ENCODE results near the gene PGM5.

DNA sequence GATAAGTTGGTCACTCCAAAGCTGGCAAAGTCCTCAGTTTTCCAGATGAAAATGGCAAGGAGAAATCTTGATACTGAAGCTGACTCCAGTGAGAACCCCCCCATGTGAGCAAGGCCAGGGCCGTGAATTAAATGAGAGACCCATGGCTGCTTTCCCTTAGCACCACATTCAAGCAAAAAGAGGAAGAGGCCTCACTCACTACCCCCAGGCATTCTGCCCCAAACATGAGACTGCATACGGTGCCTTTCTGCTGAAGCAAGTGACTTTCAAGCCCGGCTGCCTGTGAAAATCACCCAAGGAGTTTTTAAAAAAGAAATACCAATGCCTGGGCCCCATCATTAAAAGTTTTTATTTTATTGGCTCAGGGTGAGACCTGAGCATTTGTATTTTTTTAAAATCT lies 117.4 kb downstream of the PGM5 start:
- TF ChIP-seq EZH2 (IDR thresholded peaks at IDR 0.05; ENCODE audit: low read depth, unreplicated experiment), result no peak
- TF ChIP-seq POLR2AphosphoS5 (IDR thresholded peaks at IDR 0.05; ENCODE audit: low read depth), result no peak
- TF ChIP-seq, protein P1, sequence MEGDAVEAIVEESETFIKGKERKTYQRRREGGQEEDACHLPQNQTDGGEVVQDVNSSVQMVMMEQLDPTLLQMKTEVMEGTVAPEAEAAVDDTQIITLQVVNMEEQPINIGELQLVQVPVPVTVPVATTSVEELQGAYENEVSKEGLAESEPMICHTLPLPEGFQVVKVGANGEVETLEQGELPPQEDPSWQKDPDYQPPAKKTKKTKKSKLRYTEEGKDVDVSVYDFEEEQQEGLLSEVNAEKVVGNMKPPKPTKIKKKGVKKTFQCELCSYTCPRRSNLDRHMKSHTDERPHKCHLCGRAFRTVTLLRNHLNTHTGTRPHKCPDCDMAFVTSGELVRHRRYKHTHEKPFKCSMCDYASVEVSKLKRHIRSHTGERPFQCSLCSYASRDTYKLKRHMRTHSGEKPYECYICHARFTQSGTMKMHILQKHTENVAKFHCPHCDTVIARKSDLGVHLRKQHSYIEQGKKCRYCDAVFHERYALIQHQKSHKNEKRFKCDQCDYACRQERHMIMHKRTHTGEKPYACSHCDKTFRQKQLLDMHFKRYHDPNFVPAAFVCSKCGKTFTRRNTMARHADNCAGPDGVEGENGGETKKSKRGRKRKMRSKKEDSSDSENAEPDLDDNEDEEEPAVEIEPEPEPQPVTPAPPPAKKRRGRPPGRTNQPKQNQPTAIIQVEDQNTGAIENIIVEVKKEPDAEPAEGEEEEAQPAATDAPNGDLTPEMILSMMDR (conservative IDR thresholded peaks at IDR 0.05; ENCODE audit: low read depth in 2 of 2), result no peak
- TF ChIP-seq ZNF331 (CRISPR knock-in tag; IDR thresholded peaks at IDR 0.05; ENCODE audit: low read depth), result no peak
- TF ChIP-seq, protein P2, sequence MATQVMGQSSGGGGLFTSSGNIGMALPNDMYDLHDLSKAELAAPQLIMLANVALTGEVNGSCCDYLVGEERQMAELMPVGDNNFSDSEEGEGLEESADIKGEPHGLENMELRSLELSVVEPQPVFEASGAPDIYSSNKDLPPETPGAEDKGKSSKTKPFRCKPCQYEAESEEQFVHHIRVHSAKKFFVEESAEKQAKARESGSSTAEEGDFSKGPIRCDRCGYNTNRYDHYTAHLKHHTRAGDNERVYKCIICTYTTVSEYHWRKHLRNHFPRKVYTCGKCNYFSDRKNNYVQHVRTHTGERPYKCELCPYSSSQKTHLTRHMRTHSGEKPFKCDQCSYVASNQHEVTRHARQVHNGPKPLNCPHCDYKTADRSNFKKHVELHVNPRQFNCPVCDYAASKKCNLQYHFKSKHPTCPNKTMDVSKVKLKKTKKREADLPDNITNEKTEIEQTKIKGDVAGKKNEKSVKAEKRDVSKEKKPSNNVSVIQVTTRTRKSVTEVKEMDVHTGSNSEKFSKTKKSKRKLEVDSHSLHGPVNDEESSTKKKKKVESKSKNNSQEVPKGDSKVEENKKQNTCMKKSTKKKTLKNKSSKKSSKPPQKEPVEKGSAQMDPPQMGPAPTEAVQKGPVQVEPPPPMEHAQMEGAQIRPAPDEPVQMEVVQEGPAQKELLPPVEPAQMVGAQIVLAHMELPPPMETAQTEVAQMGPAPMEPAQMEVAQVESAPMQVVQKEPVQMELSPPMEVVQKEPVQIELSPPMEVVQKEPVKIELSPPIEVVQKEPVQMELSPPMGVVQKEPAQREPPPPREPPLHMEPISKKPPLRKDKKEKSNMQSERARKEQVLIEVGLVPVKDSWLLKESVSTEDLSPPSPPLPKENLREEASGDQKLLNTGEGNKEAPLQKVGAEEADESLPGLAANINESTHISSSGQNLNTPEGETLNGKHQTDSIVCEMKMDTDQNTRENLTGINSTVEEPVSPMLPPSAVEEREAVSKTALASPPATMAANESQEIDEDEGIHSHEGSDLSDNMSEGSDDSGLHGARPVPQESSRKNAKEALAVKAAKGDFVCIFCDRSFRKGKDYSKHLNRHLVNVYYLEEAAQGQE (IDR thresholded peaks at IDR 0.05; ENCODE audit: unreplicated experiment), result no peak
- TF ChIP-seq CREB1 (CRISPR knock-in tag; IDR thresholded peaks at IDR 0.05; ENCODE audit: low read depth), result no peak
- TF ChIP-seq NANOG (IDR thresholded peaks at IDR 0.05; ENCODE audit: borderline replicate concordance), result no peak

Data from GM23338 (cell line).